Measurements from ENCODE around the gene TAF10.

- TF ChIP-seq CTCF (IDR thresholded peaks at IDR 0.05) (no peak), POLR2A (IDR thresholded peaks at IDR 0.05) (no peak), EP300 (IDR thresholded peaks at IDR 0.05) (no peak)
Measured at GRCh38 chr11:6658647-6659046, 46.6 kb upstream of the TAF10 start.
